Mesendoderm (in vitro differentiated cells): Measurements from ENCODE around the gene CLN5.
A peak's percentile ranks its signal among the peaks of the same experiment; 100 is the strongest.

Experiments
- DNase-seq: peaks from one replicate; pipeline ENCODE4 v3.0.0; 2013
- H2AK5ac ChIP-seq: 2 replicates; pipeline ENCODE4 v1.6.1; 2013; ENCODE audit warnings: low read length, inconsistent platforms
- H2BK120ac ChIP-seq: 2 replicates; pipeline ENCODE4 v1.6.1; 2013; ENCODE audit warnings: low read depth, mild to moderate bottlenecking, low read length, moderate library complexity, mixed read lengths
- H2BK15ac ChIP-seq: replicated peaks from 2 replicates; pipeline ENCODE4 v1.6.1; 2013; ENCODE audit warnings: low read depth, mild to moderate bottlenecking, moderate library complexity
- H2BK5ac ChIP-seq: 2 replicates; pipeline ENCODE4 v1.6.1; 2013; ENCODE audit warnings: low read length, inconsistent platforms
- H3K18ac ChIP-seq: 2 replicates; pipeline ENCODE4 v1.6.1; 2013; ENCODE audit warnings: mild to moderate bottlenecking, low read length, mixed read lengths
- H3K23ac ChIP-seq: one replicate; pipeline ENCODE4 v1.6.1; 2013; ENCODE audit warnings: low read length
- H3K27ac ChIP-seq: 2 replicates; pipeline ENCODE4 v1.5.1; 2013; ENCODE audit warnings: low read depth, mild to moderate bottlenecking, inconsistent platforms, low read length, moderate library complexity
- H3K27me3 ChIP-seq: 2 replicates; pipeline ENCODE4 v1.6.1; 2013; ENCODE audit warnings: low read length, control low read depth, mild to moderate bottlenecking, inconsistent platforms; ENCODE audit not compliant: insufficient read depth, poor library complexity
- H3K36me3 ChIP-seq: 2 replicates; pipeline ENCODE4 v1.6.1; 2013; ENCODE audit warnings: low read length, inconsistent platforms; ENCODE audit not compliant: control insufficient read depth, insufficient read depth
- H3K4ac ChIP-seq: one replicate; pipeline ENCODE4 v1.6.1; 2013; ENCODE audit warnings: low read depth, mild to moderate bottlenecking, low read length, moderate library complexity
- H3K4me1 ChIP-seq: 2 replicates; pipeline ENCODE4 v1.6.1; 2013; ENCODE audit warnings: low read depth, low read length, inconsistent platforms; ENCODE audit not compliant: control insufficient read depth
- H3K4me2 ChIP-seq: 2 replicates; pipeline ENCODE4 v1.6.1; 2013; ENCODE audit warnings: low read length
- H3K4me3 ChIP-seq: 2 replicates; pipeline ENCODE4 v1.5.1; 2013; ENCODE audit warnings: mild to moderate bottlenecking, low read length
- H3K56ac ChIP-seq: one replicate; pipeline ENCODE4 v1.6.1; 2013; ENCODE audit warnings: low read length
- H3K79me1 ChIP-seq: 2 replicates; pipeline ENCODE4 v1.6.1; 2013; ENCODE audit warnings: low read length, inconsistent platforms
- H3K79me2 ChIP-seq: 2 replicates; pipeline ENCODE4 v1.6.1; 2013; ENCODE audit warnings: mild to moderate bottlenecking, low read length; ENCODE audit not compliant: control insufficient read depth, insufficient read depth
- H3K9ac ChIP-seq: 2 replicates; pipeline ENCODE4 v1.6.1; 2013; ENCODE audit warnings: low read length, inconsistent platforms
- H4K5ac ChIP-seq: one replicate; pipeline ENCODE4 v1.6.1; 2013; ENCODE audit warnings: low read length
- H4K8ac ChIP-seq: one replicate; pipeline ENCODE4 v1.6.1; 2013; ENCODE audit warnings: low read depth, mild to moderate bottlenecking, control low read depth, low read length, moderate library complexity
- WGBS: extraction: QIAGEN DNeasy Blood & Tissue Kit; methylation state at CpG from one replicate; pipeline ENCODE4 v1.1.7; 2013; ENCODE audit warnings: low lambda C conversion rate, missing lambda C conversion rate; ENCODE audit not compliant: insufficient coverage; ENCODE audit errors: extremely low coverage; 5-methylcytosine and 5-hydroxymethylcytosine counted together

CLN5 gene

DNA sequence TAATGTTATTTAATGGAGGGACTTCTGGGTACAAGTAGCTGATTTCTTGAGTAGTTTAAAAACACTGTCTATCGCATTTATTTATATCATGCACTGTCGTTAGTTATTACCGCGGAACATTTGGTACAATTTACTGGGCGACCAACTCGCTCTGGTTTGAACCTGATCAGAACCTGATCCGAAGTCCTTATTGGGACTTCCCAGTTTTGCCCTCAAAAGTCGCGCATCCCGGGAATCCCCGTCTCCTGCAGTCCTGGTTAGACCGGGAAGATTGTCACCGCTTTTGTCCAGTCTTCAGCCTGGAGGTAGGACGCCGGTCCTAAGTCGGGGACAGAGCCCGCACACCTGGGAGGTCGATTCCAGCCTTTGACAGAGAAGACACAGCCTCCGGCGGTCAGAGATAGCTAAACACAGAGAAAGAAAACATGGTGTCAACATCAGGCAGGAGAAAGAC lies 694 bp downstream of the CLN5 start:
- no CpG with 5 or more reads among the region's 20 CpGs for WGBS
- peak overlapping the region; percentile 83 for H3K9ac ChIP-seq
- no peak overlapping the region for H3K4ac ChIP-seq
- peak overlapping the region; percentile 96 for H3K56ac ChIP-seq
- H3K79me1 ChIP-seq: peaks cover 6% of the 10 kb centered on the region
- H2AK5ac ChIP-seq: no peak overlapping the region
- H3K27ac ChIP-seq: peak overlapping the region; percentile 33
- H4K5ac ChIP-seq: no peak overlapping the region
- H2BK120ac ChIP-seq: no peak overlapping the region
- DNase-seq: peak; percentile 46
- H3K4me1 ChIP-seq: no peaks in the 10 kb centered on the region
- peak overlapping the region; percentile 78 for H3K18ac ChIP-seq
- no peak overlapping the region for H4K8ac ChIP-seq
- H2BK5ac ChIP-seq: no peak overlapping the region
- no peaks in the 10 kb centered on the region for H3K27me3 ChIP-seq
- peak overlapping the region; percentile 92 for H3K4me2 ChIP-seq
- H3K36me3 ChIP-seq: no peaks in the 10 kb centered on the region
- H3K23ac ChIP-seq: no peak overlapping the region
- no peaks in the 10 kb centered on the region for H3K79me2 ChIP-seq
- no peak overlapping the region for H2BK15ac ChIP-seq
- peak overlapping the region; percentile 84 for H3K4me3 ChIP-seq

DNA sequence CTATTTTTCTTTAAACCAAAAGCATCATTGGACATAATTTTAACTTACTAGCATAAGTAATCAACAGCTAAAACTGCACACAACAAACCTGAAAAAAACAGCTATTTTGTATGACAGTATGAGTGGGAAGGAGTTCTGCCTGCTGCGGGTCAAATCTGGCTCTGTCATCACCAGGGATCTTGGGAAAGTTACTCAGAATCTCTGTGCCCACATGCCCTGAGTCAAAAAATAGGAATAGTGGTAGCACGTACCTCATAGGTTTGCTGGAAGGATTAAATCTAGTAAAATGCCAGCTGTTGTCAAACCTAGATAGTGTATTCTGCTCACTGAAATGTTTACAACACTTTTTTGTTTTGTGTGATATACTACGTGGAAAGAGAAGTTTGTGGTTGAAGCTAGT lies 1.1 kb downstream of the CLN5 start:
- no peak overlapping the region for H2BK15ac ChIP-seq
- H3K4ac ChIP-seq: no peak overlapping the region
- no peak overlapping the region for H2BK5ac ChIP-seq
- no peak overlapping the region for H3K18ac ChIP-seq
- no peak overlapping the region for H4K8ac ChIP-seq
- H3K4me3 ChIP-seq: no peak overlapping the region
- peak overlapping the region; percentile 96 for H3K56ac ChIP-seq
- H3K23ac ChIP-seq: no peak overlapping the region
- H3K4me1 ChIP-seq: no peaks in the 10 kb centered on the region
- H3K79me2 ChIP-seq: no peaks in the 10 kb centered on the region
- H3K79me1 ChIP-seq: peaks cover 6% of the 10 kb centered on the region
- WGBS: 100% methylated on average over 1 of the region's 3 CpGs
- no peak overlapping the region for H2BK120ac ChIP-seq
- peak overlapping the region; percentile 92 for H3K4me2 ChIP-seq
- no peak overlapping the region for H3K27ac ChIP-seq
- no peak overlapping the region for H2AK5ac ChIP-seq
- H3K36me3 ChIP-seq: no peaks in the 10 kb centered on the region
- no peak overlapping the region for H4K5ac ChIP-seq
- DNase-seq: no peak
- H3K27me3 ChIP-seq: no peaks in the 10 kb centered on the region
- peak overlapping the region; percentile 83 for H3K9ac ChIP-seq

DNA sequence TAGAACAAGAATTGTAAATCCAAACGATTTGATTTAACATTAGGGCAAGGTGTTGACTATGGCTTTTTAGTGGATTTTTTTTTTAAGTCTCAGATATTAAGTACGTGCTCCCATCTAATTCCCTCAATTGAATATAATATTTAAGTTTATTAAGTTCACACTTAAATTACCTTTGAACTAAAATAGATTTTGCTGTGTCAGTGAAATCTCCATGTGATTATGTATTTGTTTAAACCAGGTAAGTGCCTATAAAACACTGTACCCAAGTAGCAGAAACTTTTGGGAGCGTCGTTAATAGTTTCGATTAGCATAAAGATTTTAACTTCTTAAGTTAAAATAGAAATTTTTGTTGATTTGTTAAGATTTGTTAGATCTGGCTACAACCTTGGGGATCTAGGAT lies 1.6 kb downstream of the CLN5 start:
- H2BK120ac ChIP-seq: no peak overlapping the region
- peaks cover 6% of the 10 kb centered on the region for H3K79me1 ChIP-seq
- no peaks in the 10 kb centered on the region for H3K4me1 ChIP-seq
- no peak overlapping the region for H3K23ac ChIP-seq
- no peak overlapping the region for H3K9ac ChIP-seq
- no peak overlapping the region for H4K5ac ChIP-seq
- DNase-seq: no peak
- H3K4ac ChIP-seq: no peak overlapping the region
- no peak overlapping the region for H4K8ac ChIP-seq
- no peaks in the 10 kb centered on the region for H3K36me3 ChIP-seq
- no peaks in the 10 kb centered on the region for H3K79me2 ChIP-seq
- H3K18ac ChIP-seq: no peak overlapping the region
- H3K27me3 ChIP-seq: no peaks in the 10 kb centered on the region
- H3K4me2 ChIP-seq: no peak overlapping the region
- no peak overlapping the region for H2BK15ac ChIP-seq
- no peak overlapping the region for H3K4me3 ChIP-seq
- no peak overlapping the region for H3K56ac ChIP-seq
- no peak overlapping the region for H2AK5ac ChIP-seq
- no peak overlapping the region for H2BK5ac ChIP-seq
- WGBS: 100% methylated on average over 1 of the region's 5 CpGs
- no peak overlapping the region for H3K27ac ChIP-seq

DNA sequence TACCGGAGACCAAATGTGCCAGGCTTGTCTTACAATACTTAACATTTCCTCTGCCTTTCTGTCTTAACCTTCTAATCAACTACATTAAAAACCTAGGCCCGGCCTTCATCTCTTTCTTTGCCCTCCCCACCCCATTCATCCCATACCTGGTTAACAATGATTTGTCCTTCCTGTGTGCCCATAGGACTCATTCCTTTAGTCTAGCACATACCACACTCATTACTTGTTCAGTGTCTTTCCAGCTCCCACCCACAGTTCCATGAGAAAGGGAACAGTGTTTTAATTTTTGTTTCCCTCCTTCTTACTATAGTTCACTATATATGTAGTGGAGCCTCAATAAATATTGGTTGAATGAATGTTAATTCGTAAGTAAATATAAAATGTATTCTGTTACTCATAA lies 2.4 kb downstream of the CLN5 start:
- Histone ChIP-seq H3K9ac (no peak overlapping the region), H3K56ac (no peak overlapping the region), H3K79me2 (no peaks in the 10 kb centered on the region), H4K5ac (no peak overlapping the region), H3K4me3 (no peak overlapping the region), H3K79me1 (peaks cover 6% of the 10 kb centered on the region), H3K36me3 (no peaks in the 10 kb centered on the region), H3K4ac (no peak overlapping the region), H3K18ac (no peak overlapping the region), H3K4me1 (no peaks in the 10 kb centered on the region), H3K4me2 (no peak overlapping the region), H3K23ac (no peak overlapping the region), H3K27ac (no peak overlapping the region), H4K8ac (no peak overlapping the region), H2BK5ac (no peak overlapping the region), H2BK15ac (no peak overlapping the region), H3K27me3 (no peaks in the 10 kb centered on the region), H2BK120ac (no peak overlapping the region), H2AK5ac (no peak overlapping the region)
- WGBS: 100% methylated on average over 1 of the region's 3 CpGs
- DNase-seq: no peak

DNA sequence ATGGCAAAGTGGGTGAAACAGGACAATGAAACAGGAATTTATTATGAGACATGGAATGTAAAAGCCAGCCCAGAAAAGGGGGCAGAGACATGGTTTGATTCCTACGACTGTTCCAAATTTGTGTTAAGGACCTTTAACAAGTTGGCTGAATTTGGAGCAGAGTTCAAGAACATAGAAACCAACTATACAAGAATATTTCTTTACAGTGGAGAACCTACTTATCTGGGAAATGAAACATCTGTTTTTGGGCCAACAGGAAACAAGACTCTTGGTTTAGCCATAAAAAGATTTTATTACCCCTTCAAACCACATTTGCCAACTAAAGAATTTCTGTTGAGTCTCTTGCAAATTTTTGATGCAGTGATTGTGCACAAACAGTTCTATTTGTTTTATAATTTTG lies 8.6 kb downstream of the CLN5 start:
- Histone ChIP-seq H2BK5ac (no peak overlapping the region), H3K9ac (no peak overlapping the region), H3K18ac (no peak overlapping the region), H3K79me1 (peaks cover 1% of the 10 kb centered on the region), H3K4ac (no peak overlapping the region), H3K36me3 (no peaks in the 10 kb centered on the region), H2BK15ac (no peak overlapping the region), H3K56ac (no peak overlapping the region), H3K4me3 (no peak overlapping the region), H3K27ac (no peak overlapping the region), H2AK5ac (no peak overlapping the region), H3K23ac (no peak overlapping the region), H4K5ac (no peak overlapping the region), H3K4me1 (no peaks in the 10 kb centered on the region), H4K8ac (no peak overlapping the region), H3K79me2 (no peaks in the 10 kb centered on the region), H3K4me2 (no peak overlapping the region), H2BK120ac (no peak overlapping the region), H3K27me3 (no peaks in the 10 kb centered on the region)
- no CpG with 5 or more reads among the region's 1 CpG for WGBS
- DNase-seq: no peak

DNA sequence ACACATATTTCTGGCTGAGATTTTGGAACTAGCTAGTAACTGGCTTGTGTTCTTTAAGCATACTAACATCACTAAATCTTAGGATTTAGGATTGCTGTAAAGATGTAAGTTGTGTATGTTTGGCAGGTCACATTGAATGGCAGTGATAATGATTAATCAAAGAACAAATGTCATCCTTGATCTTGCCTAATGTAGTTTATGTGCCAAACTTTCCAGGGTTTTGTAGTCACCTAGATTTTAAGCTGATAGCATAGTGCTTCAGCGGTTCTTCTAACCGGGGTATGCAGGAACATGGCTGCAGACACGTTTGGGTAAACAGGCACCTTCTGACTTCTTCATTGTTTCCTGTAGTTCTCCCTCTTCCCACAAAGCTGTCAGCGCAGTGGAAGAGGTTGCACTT lies 9.7 kb downstream of the CLN5 start:
- H3K18ac ChIP-seq: no peak overlapping the region
- H3K27me3 ChIP-seq: no peaks in the 10 kb centered on the region
- H3K4me1 ChIP-seq: no peaks in the 10 kb centered on the region
- no peak overlapping the region for H4K5ac ChIP-seq
- no peak for DNase-seq
- H3K36me3 ChIP-seq: no peaks in the 10 kb centered on the region
- no peak overlapping the region for H3K4ac ChIP-seq
- H3K4me2 ChIP-seq: no peak overlapping the region
- H3K9ac ChIP-seq: no peak overlapping the region
- H3K79me1 ChIP-seq: no peaks in the 10 kb centered on the region
- no peak overlapping the region for H3K56ac ChIP-seq
- H2BK5ac ChIP-seq: no peak overlapping the region
- no peak overlapping the region for H3K4me3 ChIP-seq
- no peaks in the 10 kb centered on the region for H3K79me2 ChIP-seq
- no peak overlapping the region for H2BK120ac ChIP-seq
- H4K8ac ChIP-seq: no peak overlapping the region
- H2BK15ac ChIP-seq: no peak overlapping the region
- no peak overlapping the region for H3K27ac ChIP-seq
- no CpG with 5 or more reads among the region's 4 CpGs for WGBS
- H3K23ac ChIP-seq: no peak overlapping the region
- no peak overlapping the region for H2AK5ac ChIP-seq
